HEK293T (cell line): ENCODE measurements around the gene CORO2B.

Source experiments
- L3MBTL2 ChIP-seq: fragments of 450-650 bp; conservative IDR thresholded peaks from 2 replicates; pipeline ENCODE4 v1.6.1; 2016; ENCODE audit warnings: mild to moderate bottlenecking
- SUZ12 ChIP-seq: fragments of 450-650 bp; IDR thresholded peaks from 2 replicates; pipeline ENCODE4 v1.6.1; 2016; ENCODE audit warnings: mild to moderate bottlenecking
- TARDBP ChIP-seq: fragments of 450-650 bp; IDR thresholded peaks from 2 replicates; pipeline ENCODE4 v1.6.1; 2016

DNA sequence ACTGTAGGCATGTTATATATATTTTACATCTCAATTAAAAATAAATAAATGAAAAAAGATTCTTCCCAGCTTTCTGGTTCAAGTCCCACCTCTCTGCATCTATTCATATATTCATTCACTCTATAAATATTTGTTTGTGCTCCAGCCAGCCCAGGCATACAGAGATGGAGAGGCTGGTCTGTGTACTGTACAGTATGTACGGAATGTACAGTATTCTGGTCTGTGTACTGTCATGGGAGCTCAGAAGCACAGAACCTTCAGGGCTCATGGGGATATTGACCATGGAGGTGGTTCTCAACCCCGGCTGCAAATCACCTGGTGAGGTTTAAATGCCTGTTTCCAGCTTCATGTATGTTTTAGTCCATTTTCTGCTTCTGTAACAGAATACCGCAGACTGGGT, 13.8 kb downstream of the CORO2B start:
- TF ChIP-seq SUZ12 (no peak), TARDBP (no peak), L3MBTL2 (no peak)
